ENCODE data around the gene ZNF770.

DNA sequence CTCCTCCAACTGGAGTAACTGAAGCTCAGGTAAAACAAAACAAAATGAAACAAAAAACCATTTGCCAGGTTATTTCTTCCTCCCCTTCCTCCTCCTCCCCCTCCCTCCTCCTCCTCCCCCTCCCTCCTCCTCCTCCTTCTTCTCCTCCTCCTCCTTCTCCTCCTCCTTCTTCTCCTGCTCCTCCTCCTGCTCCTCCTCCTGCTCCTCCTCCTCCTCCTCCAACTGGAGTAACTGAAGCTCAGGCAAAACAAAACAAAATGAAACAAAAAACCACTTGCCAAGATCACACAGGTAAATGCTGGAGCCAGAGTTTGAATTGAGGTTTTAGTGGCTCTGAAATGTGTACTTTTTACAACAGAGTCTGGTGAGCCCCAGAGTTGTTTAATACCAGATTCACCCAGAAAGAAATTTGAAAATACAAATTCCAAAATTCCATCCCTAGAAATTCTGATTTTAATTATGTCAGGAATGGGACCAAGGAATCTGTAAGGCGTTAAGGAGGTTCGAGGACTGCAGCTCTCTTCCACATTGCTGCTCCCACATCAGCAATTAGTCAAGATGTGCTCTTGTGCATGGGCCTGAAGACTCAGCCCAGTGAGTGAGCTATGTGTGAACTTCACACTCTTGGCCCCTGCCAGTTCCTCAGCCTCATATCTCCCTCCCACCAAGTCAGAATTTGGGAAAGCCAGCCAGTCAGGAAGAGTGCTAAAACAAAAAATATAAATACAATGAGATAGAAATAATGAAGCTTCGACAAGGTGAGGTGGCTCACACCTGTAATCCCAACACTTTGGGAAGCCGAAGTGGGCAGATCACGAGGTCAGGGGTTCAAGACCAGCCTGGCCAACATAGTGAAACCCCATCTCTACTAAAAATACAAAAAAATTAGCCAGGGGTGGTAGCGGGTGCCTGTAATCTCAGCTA lies 31.6 kb upstream of the ZNF770 start:
- TF ChIP-seq, protein P1, sequence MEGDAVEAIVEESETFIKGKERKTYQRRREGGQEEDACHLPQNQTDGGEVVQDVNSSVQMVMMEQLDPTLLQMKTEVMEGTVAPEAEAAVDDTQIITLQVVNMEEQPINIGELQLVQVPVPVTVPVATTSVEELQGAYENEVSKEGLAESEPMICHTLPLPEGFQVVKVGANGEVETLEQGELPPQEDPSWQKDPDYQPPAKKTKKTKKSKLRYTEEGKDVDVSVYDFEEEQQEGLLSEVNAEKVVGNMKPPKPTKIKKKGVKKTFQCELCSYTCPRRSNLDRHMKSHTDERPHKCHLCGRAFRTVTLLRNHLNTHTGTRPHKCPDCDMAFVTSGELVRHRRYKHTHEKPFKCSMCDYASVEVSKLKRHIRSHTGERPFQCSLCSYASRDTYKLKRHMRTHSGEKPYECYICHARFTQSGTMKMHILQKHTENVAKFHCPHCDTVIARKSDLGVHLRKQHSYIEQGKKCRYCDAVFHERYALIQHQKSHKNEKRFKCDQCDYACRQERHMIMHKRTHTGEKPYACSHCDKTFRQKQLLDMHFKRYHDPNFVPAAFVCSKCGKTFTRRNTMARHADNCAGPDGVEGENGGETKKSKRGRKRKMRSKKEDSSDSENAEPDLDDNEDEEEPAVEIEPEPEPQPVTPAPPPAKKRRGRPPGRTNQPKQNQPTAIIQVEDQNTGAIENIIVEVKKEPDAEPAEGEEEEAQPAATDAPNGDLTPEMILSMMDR (IDR thresholded peaks at IDR 0.05): no peak
- no peak for TF ChIP-seq POLR2A (IDR thresholded peaks at IDR 0.05)
- no peak for TF ChIP-seq POLR2AphosphoS5 (IDR thresholded peaks at IDR 0.05)
